HepG2 (cell line): Measurements from ENCODE around the gene USP43. TPM values are rescaled to one million over a fixed set of nuclear protein-coding genes. Genes with fewer than 3 reads are reported as not detected.

Experiments used
- ATAC-seq: fragments of 200-7000 bp; cut with Tn5 transposase; 3 replicates; pipeline ENCODE4 v1.9.1; 2020; ENCODE audit warnings: mild to moderate bottlenecking, moderate library complexity
- BruUV-seq: library from RNA; stranded (reverse); fragments of 400-500 nt; replicated peaks from 2 replicates; lab custom pipeline; 2021; lab: Mats Ljungman, UMichigan
- CTCF ChIA-PET: fragments of 300-600 bp; formaldehyde crosslinking; extraction: SDS; loops from one replicate; lab custom pipeline; 2021; ENCODE audit warnings: low total read pairs, inconsistent platforms, low intra/inter-chr PET ratio; lab: Yijun Ruan, JAX
- POLR2A ChIA-PET: fragments of 350-600 bp; sonication (Branson Sonifier 250); formaldehyde crosslinking; loops from one replicate; lab custom pipeline; 2020; ENCODE audit warnings: antibody characterized with exemption, inconsistent platforms; lab: Yijun Ruan, JAX
- DNase-seq: peaks from one replicate; pipeline ENCODE4 v3.0.0-alpha.2; 2015; ENCODE audit warnings: low spot score
- FAIRE-seq: peaks from 3 replicates; lab custom pipeline; 2011; peaks lifted over from hg19 to GRCh38; lab: Jason Lieb, UNC
- H2AFZ ChIP-seq: one replicate; pipeline ENCODE4 v1.6.1; 2011; ENCODE audit warnings: low read length, inconsistent platforms
- H3K27ac ChIP-seq: fragments of 300-600 bp; 3 replicates; pipeline ENCODE4 v1.8.0; 2011; ENCODE audit warnings: mixed run types, mild to moderate bottlenecking, mixed read lengths, low read length, inconsistent platforms; ENCODE audit not compliant: insufficient read depth; ENCODE audit errors: extremely low read length
- H3K27me3 ChIP-seq, 2 experiments: fragments of 200-600 bp in 1 of 2; 2 replicates in 1 of 2; 3 replicates in 1 of 2; pipeline versions ENCODE4 v1.6.0 to v1.8.0; 2011; ENCODE audit warnings: low read length in 2 of 2, mild to moderate bottlenecking in 2 of 2, moderate library complexity in 2 of 2, inconsistent platforms in 1 of 2; ENCODE audit not compliant: insufficient read depth in 2 of 2, control insufficient read depth in 1 of 2
- H3K36me3 ChIP-seq, 2 experiments: fragments of 200-600 bp in 1 of 2; replicated peaks in 1 of 2; 2 replicates in 1 of 2; 3 replicates in 1 of 2; pipeline versions ENCODE4 v1.5.1 to v1.8.0; 2011; ENCODE audit warnings: low read length in 2 of 2, inconsistent platforms in 1 of 2; ENCODE audit not compliant: insufficient read depth in 2 of 2, control insufficient read depth in 1 of 2
- H3K4me1 ChIP-seq: 2 replicates; pipeline ENCODE4 v1.5.1; 2012; ENCODE audit warnings: low read length, inconsistent platforms; ENCODE audit not compliant: insufficient read depth
- H3K4me2 ChIP-seq: 2 replicates; pipeline ENCODE4 v1.6.0; 2011; ENCODE audit warnings: low read depth, low read length, inconsistent platforms
- H3K4me3 ChIP-seq, 3 experiments: fragments of 200-600 bp in 1 of 3; sonication (generic), shearing (Covaris generic) in 1 of 3; replicated peaks in 1 of 3; 2 replicates each; pipeline ENCODE4 v1.5.1; 2011 to 2016; ENCODE audit warnings: low read length in 3 of 3, inconsistent platforms in 2 of 3, low read depth in 2 of 3, mild to moderate bottlenecking in 2 of 3, control low read depth in 1 of 3, mixed read lengths in 1 of 3; ENCODE audit not compliant: insufficient read depth in 1 of 3
- H3K79me2 ChIP-seq: one replicate; pipeline ENCODE4 v1.6.1; 2011; ENCODE audit warnings: low read length, inconsistent platforms; ENCODE audit not compliant: insufficient read depth
- H3K9ac ChIP-seq: 2 replicates; pipeline ENCODE4 v1.6.0; 2011; ENCODE audit warnings: mild to moderate bottlenecking, low read depth, low read length, inconsistent platforms; ENCODE audit not compliant: insufficient read depth
- H3K9me3 ChIP-seq: 2 replicates; pipeline ENCODE4 v1.5.1; 2012; ENCODE audit warnings: mild to moderate bottlenecking, low read length
- H4K20me1 ChIP-seq: 2 replicates; pipeline ENCODE4 v1.6.0; 2011; ENCODE audit warnings: inconsistent platforms, mild to moderate bottlenecking, low read length, moderate library complexity; ENCODE audit not compliant: insufficient read depth
- ATF4 ChIP-seq, 2 experiments: fragments of 450-650 bp in 1 of 2; sonication (generic) in 1 of 2; formaldehyde crosslinking; IDR thresholded peaks; 2 replicates each; pipeline versions ENCODE4 v1.5.0 to v1.8.0; 2020 to 2022; ENCODE audit warnings: mild to moderate bottlenecking in 1 of 2, missing genetic modification reagents in 1 of 2
- CEBPB ChIP-seq: IDR thresholded peaks from 2 replicates; pipeline ENCODE4 v1.6.1; 2011; ENCODE audit warnings: low read depth, low read length, improper control_type of control experiment, borderline replicate concordance
- CEBPG ChIP-seq: IDR thresholded peaks from 2 replicates; pipeline ENCODE4 v1.6.1; 2016
- CREB1 ChIP-seq, 2 experiments: fragments of 450-650 bp in 1 of 2; IDR thresholded peaks; 2 replicates each; pipeline ENCODE4 v1.6.1; 2016 to 2017; ENCODE audit warnings: control low read depth in 1 of 2, mild to moderate bottlenecking in 1 of 2, missing compliant biosample characterization in 1 of 2, missing genetic modification characterization in 1 of 2
- NFIB ChIP-seq: sonication (generic); formaldehyde crosslinking; IDR thresholded peaks from 2 replicates; pipeline ENCODE4 v1.9.0; 2021; ENCODE audit warnings: missing genetic modification reagents, mild to moderate bottlenecking, borderline replicate concordance
- PAF1 ChIP-seq: IDR thresholded peaks from 2 replicates; pipeline ENCODE4 v1.6.1; 2016; ENCODE audit warnings: missing genetic modification reagents, missing compliant biosample characterization
- PRDM4 ChIP-seq: sonication (generic); formaldehyde crosslinking; IDR thresholded peaks from 2 replicates; pipeline ENCODE4 v1.9.0; 2021; ENCODE audit warnings: missing genetic modification reagents, borderline replicate concordance
- WGBS: methylation state at CpG from one replicate; pipeline ENCODE4 v1.1.6; 2017; ENCODE audit warnings: low lambda C conversion rate; 5-methylcytosine and 5-hydroxymethylcytosine counted together
- in situ Hi-C: cut with HindIII; loops from 2 replicates; pipeline ENCODE4 v1.10.0; 2017; ENCODE audit warnings: low pct_unique_long_range_greater_than_20kb; ENCODE audit not compliant: extremely low pct_ligation_motif_present
- intact Hi-C: fragments of 100-400 bp; cut with micrococcal nuclease; formaldehyde crosslinking; loops from one replicate; pipeline ENCODE4 v1.10.0; 2022; ENCODE audit not compliant: unreplicated experiment
- polyA plus RNA-seq, 8 experiments: library from polyadenylated mRNA; depleted of rRNA in 3 of 8; stranded (reverse) in 7 of 8; unstranded in 1 of 8; fragments of >200 nt; fragmentation: Illumina TruSeq in 4 of 8; extraction: Trizol in 4 of 8; gene quantifications; 2 replicates each; pipeline versions ENCODE4 v1.2.1 to v1.2.3, GENCODE V29; 2011 to 2016; ENCODE audit warnings: low read depth in 4 of 8, missing spikeins in 1 of 8, mixed read lengths in 1 of 8; ENCODE audit not compliant: insufficient read depth in 1 of 8
- total RNA-seq, 5 experiments: library from RNA; depleted of rRNA; stranded (reverse); fragments of >200 nt; fragmentation: Illumina TruSeq; extraction: Trizol; gene quantifications; 2 replicates each; pipeline ENCODE4 v1.2.3, GENCODE V29; 2016; ENCODE audit warnings: low read depth in 1 of 5
- TF ChIP-seq, protein P1 (sequence below): sonication (generic); formaldehyde crosslinking; IDR thresholded peaks from 2 replicates; pipeline ENCODE4 v1.4.0; 2020; ENCODE audit warnings: low read depth, mild to moderate bottlenecking, missing genetic modification reagents

Gene USP43
- total and polyA plus RNA-seq, 2 of the 13 experiments (the other 11 are each of a cell fraction or from before 2014, with no cell fraction given) = 1.6 to 2.2 TPM

DNA sequence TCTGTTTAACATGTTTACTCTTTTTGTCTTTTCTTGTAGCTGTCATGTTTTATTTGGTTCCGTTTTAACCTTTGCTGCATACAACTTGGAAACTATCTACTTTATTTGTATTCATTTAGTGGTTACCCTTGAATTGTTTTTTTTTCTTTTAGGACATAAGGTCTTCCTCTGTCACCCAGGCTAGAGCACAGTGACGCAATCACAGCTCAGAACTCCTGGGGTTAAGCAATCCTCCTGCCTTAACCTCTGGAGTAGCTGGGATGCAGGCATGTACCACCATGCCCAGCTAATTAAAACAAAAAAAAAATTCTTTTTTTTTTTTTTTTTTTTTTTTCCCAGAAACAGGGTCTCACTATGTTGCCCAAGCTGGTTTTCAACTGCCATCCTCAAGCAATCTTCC lies 29.8 kb upstream of the USP43 start:
- DNase-seq (peak; percentile 24), FAIRE-seq (no peak)
- intact Hi-C loops = no loop called here
- H2AFZ ChIP-seq = no peak overlapping the region
- no peak overlapping the region for H3K9ac ChIP-seq
- in situ Hi-C loops = no loop called here
- no peaks in the 10 kb centered on the region for H3K79me2 ChIP-seq
- H3K36me3 ChIP-seq = no peaks in the 10 kb centered on the region
- peak; percentile 92 for TF ChIP-seq CEBPG (CRISPR knock-in tag)
- TF ChIP-seq ATF4 (CRISPR knock-in tag; IDR thresholded peaks at IDR 0.05) = 0 out of 4 replicates have a peak, but pooled peaks of 1 of the 2 experiments have one; percentile 42
- no peak for TF ChIP-seq PRDM4
- TF ChIP-seq CEBPB = peak; percentile 97
- TF ChIP-seq CREB1 (IDR thresholded peaks at IDR 0.05) = no peak
- TF ChIP-seq CREB1 (CRISPR knock-in tag; IDR thresholded peaks at IDR 0.05) = no peak
- TF ChIP-seq, protein P1, sequence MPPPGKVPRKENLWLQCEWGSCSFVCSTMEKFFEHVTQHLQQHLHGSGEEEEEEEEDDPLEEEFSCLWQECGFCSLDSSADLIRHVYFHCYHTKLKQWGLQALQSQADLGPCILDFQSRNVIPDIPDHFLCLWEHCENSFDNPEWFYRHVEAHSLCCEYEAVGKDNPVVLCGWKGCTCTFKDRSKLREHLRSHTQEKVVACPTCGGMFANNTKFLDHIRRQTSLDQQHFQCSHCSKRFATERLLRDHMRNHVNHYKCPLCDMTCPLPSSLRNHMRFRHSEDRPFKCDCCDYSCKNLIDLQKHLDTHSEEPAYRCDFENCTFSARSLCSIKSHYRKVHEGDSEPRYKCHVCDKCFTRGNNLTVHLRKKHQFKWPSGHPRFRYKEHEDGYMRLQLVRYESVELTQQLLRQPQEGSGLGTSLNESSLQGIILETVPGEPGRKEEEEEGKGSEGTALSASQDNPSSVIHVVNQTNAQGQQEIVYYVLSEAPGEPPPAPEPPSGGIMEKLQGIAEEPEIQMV (CRISPR knock-in tag) = no peak
- no peak for TF ChIP-seq PAF1 (CRISPR knock-in tag)
- no peak for TF ChIP-seq NFIB (CRISPR knock-in tag)
- TF ChIP-seq, all 625 proteins: peak for 3
- BruUV-seq = no TSS peak
- H3K27ac ChIP-seq = no peak overlapping the region
- no peaks in the 10 kb centered on the region for H4K20me1 ChIP-seq
- WGBS = 3% methylated on average over 2 of the region's 2 CpGs
- no peak overlapping the region for H3K4me2 ChIP-seq
- no peak for ATAC-seq
- ChIA-PET POLR2A (interaction anchor here (0.6 kb wide), 1 partner anchor 33 kb away, joined by 3 read pairs; no protein-coding TSS in a partner anchor), CTCF (no interaction called here)
- no peak overlapping the region for H3K4me3 ChIP-seq
- no peaks in the 10 kb centered on the region for H3K4me1 ChIP-seq
- H3K9me3 ChIP-seq = no peaks in the 10 kb centered on the region
- no peaks in the 10 kb centered on the region for H3K27me3 ChIP-seq
